ENCODE measurements around the gene ELAVL1.

GRCh38 chr19:7912697-7913564 is 92.5 kb downstream of the ELAVL1 start:
- TF ChIP-seq CTCF (IDR thresholded peaks at IDR 0.05) (no peak), POLR2A (IDR thresholded peaks at IDR 0.05) (no peak)

Data from right lobe of liver (tissue), 4 donors.